Measurements from ENCODE around the gene MXRA5.
A peak's percentile ranks its signal among the peaks of the same experiment; 100 is the strongest.

The MXRA5 gene

DNA sequence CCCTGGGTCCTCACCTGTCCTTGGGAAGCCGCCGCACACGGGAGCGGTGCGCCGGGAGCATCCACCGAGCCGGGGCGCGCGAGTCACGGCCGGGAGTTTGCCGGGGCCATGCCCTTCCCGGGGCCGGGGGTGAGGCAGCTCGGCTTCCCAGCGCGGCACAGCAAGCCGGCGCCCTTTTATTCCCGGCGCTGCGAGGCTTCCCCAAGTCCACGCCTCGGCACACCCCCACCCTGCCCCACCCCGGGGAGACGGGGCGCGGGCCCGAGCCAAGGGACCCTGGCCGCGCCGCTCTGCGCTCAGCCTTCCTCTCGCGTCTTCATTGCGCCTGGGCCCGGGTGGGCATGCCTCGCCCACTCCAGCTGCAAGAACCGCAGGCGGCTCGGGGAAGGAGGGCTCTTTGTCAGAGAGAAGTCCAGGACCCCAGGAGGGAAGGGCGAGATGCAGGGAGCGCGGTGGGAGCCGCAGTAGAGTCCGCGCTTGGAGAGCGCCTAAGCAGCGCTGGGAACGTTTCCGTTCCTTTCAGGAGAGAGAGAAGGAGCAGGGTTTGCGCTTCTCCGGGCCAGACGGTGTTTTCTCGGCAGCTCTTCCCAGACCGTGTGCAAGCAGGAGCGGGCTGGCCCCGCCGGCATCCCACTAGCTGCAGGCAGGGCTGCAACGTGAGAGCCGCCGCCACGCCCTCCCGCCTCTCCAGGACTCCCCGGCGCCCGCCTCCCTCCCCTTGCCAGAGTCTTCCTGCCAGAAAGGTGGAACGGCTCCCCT, at the start of gene MXRA5:
Gene MXRA5 (minus strand): TSS at position 152 of the 759 bp plus-strand sequence. CDS start 2,819 bp downstream, outside the sequence.
- Histone ChIP-seq H3K36me3 (ENCODE audit: insufficient read depth, insufficient read length, low read length) (no peaks in the 10 kb centered on the region), H3K9ac (ENCODE audit: insufficient read length, low read depth) (peak within 1 kb of the TSS; percentile 67), H3K27me3 (ENCODE audit: insufficient read depth, insufficient read length) (peaks cover 53% of the 10 kb centered on the region), H3K4me1 (ENCODE audit: insufficient read depth, insufficient read length) (no peaks in the 10 kb centered on the region), H3K9me3 (ENCODE audit: insufficient read depth, low read length) (peaks cover 11% of the 10 kb centered on the region; the same call in 1 of the 2 replicates), H3K4me3 (ENCODE audit: insufficient read length, low read depth) (peak within 1 kb of the TSS; percentile 51)
- peak; percentile 47 for DNase-seq (ENCODE audit: low read depth, low spot score)
- TF ChIP-seq SUZ12 (IDR thresholded peaks at IDR 0.05; ENCODE audit: extremely low read depth, insufficient read depth, insufficient read length): no peak
- TF ChIP-seq YY1 (IDR thresholded peaks at IDR 0.05; ENCODE audit: insufficient read depth, insufficient read length): no peak
- no peak for TF ChIP-seq ZNF274 (IDR thresholded peaks at IDR 0.05; ENCODE audit: low read depth, low read length)

GRCh38 chrX:3393581-3394111, 47.2 kb upstream of the MXRA5 start:
- no peaks in the 10 kb centered on the region for H3K36me3 ChIP-seq (ENCODE audit: insufficient read depth, insufficient read length, low read length)
- no peak for DNase-seq (ENCODE audit: low read depth, low spot score)
- no peaks in the 10 kb centered on the region for H3K4me1 ChIP-seq (ENCODE audit: insufficient read depth, insufficient read length)
- no peak for TF ChIP-seq SUZ12 (IDR thresholded peaks at IDR 0.05; ENCODE audit: extremely low read depth, insufficient read depth, insufficient read length)
- no peak for TF ChIP-seq YY1 (IDR thresholded peaks at IDR 0.05; ENCODE audit: insufficient read depth, insufficient read length)
- TF ChIP-seq ZNF274 (IDR thresholded peaks at IDR 0.05; ENCODE audit: low read depth, low read length): no peak
- H3K9me3 ChIP-seq (ENCODE audit: insufficient read depth, low read length): no peaks in the 10 kb centered on the region
- H3K9ac ChIP-seq (ENCODE audit: insufficient read length, low read depth): no peak overlapping the region
- H3K27me3 ChIP-seq (ENCODE audit: insufficient read depth, insufficient read length): no peaks in the 10 kb centered on the region
- no peak overlapping the region for H3K4me3 ChIP-seq (ENCODE audit: insufficient read length, low read depth)

- Histone ChIP-seq H3K4me3 (ENCODE audit: insufficient read length, low read depth) (no peak overlapping the region), H3K9me3 (ENCODE audit: insufficient read depth, low read length) (no peaks in the 10 kb centered on the region), H3K36me3 (ENCODE audit: insufficient read depth, insufficient read length, low read length) (no peaks in the 10 kb centered on the region), H3K27me3 (ENCODE audit: insufficient read depth, insufficient read length) (no peaks in the 10 kb centered on the region), H3K4me1 (ENCODE audit: insufficient read depth, insufficient read length) (no peaks in the 10 kb centered on the region), H3K9ac (ENCODE audit: insufficient read length, low read depth) (no peak overlapping the region)
- DNase-seq (ENCODE audit: low read depth, low spot score): no peak
- TF ChIP-seq YY1 (IDR thresholded peaks at IDR 0.05; ENCODE audit: insufficient read depth, insufficient read length) (no peak), SUZ12 (IDR thresholded peaks at IDR 0.05; ENCODE audit: extremely low read depth, insufficient read depth, insufficient read length) (no peak), ZNF274 (IDR thresholded peaks at IDR 0.05; ENCODE audit: low read depth, low read length) (no peak)
Observed at GRCh38 chrX:3393178-3393577, 46.7 kb upstream of the MXRA5 start.

DNA sequence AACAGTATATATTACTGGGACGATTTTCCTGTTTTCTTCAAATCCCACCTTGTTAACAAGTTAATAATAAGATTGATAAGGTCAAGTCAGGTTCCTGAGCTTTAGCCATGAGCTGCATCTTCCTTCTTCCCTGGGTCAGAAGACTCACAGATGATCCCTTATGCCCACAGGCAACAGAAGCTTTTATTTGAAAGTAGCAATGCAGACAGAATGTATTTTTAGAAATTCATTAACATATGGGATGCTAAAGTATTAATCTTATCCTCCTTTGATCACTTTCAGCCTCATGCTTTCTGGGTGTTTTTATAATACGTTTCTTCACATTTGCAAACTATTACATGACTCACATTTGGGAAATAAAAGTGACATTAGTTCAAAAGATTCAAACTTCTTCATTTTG, 42.0 kb upstream of the MXRA5 start:
- no peaks in the 10 kb centered on the region for H3K9me3 ChIP-seq (ENCODE audit: insufficient read depth, low read length)
- H3K9ac ChIP-seq (ENCODE audit: insufficient read length, low read depth): no peak overlapping the region
- TF ChIP-seq ZNF274 (IDR thresholded peaks at IDR 0.05; ENCODE audit: low read depth, low read length): no peak
- no peak for TF ChIP-seq SUZ12 (IDR thresholded peaks at IDR 0.05; ENCODE audit: extremely low read depth, insufficient read depth, insufficient read length)
- no peak for TF ChIP-seq YY1 (IDR thresholded peaks at IDR 0.05; ENCODE audit: insufficient read depth, insufficient read length)
- DNase-seq (ENCODE audit: low read depth, low spot score): no peak
- no peaks in the 10 kb centered on the region for H3K36me3 ChIP-seq (ENCODE audit: insufficient read depth, insufficient read length, low read length)
- H3K4me3 ChIP-seq (ENCODE audit: insufficient read length, low read depth): no peak overlapping the region
- no peaks in the 10 kb centered on the region for H3K4me1 ChIP-seq (ENCODE audit: insufficient read depth, insufficient read length)
- H3K27me3 ChIP-seq (ENCODE audit: insufficient read depth, insufficient read length): no peaks in the 10 kb centered on the region

- no peak for DNase-seq (ENCODE audit: low read depth, low spot score)
- no peak overlapping the region for H3K9ac ChIP-seq (ENCODE audit: insufficient read length, low read depth)
- no peak overlapping the region for H3K4me3 ChIP-seq (ENCODE audit: insufficient read length, low read depth)
- no peaks in the 10 kb centered on the region for H3K27me3 ChIP-seq (ENCODE audit: insufficient read depth, insufficient read length)
- H3K4me1 ChIP-seq (ENCODE audit: insufficient read depth, insufficient read length): no peaks in the 10 kb centered on the region
- TF ChIP-seq SUZ12 (IDR thresholded peaks at IDR 0.05; ENCODE audit: extremely low read depth, insufficient read depth, insufficient read length) (no peak), YY1 (IDR thresholded peaks at IDR 0.05; ENCODE audit: insufficient read depth, insufficient read length) (no peak), ZNF274 (IDR thresholded peaks at IDR 0.05; ENCODE audit: low read depth, low read length) (no peak)
- no peaks in the 10 kb centered on the region for H3K36me3 ChIP-seq (ENCODE audit: insufficient read depth, insufficient read length, low read length)
- no peaks in the 10 kb centered on the region for H3K9me3 ChIP-seq (ENCODE audit: insufficient read depth, low read length)
Observed at GRCh38 chrX:3384327-3384726, 37.9 kb upstream of the MXRA5 start.

DNA sequence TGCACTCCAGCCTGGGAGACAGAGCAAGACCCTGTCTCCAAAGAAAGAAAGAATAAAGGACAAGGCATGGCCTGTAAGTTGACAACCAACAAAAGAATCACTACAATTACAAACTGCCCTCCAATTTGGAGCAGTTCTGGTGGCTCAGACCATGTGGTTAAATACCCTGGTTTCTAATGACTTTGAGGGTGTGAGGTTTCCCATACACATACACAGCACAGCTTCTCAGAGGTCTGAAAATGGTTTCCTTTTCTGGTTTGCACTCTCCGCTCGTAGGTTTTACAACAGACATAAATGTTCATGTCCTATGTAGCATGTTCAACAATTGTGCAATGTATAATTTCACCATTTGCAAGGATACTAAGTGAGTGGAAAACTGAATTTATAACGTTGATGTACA, 34.2 kb upstream of the MXRA5 start:
- no peak for DNase-seq (ENCODE audit: low read depth, low spot score)
- Histone ChIP-seq H3K9ac (ENCODE audit: insufficient read length, low read depth) (no peak overlapping the region), H3K36me3 (ENCODE audit: insufficient read depth, insufficient read length, low read length) (no peaks in the 10 kb centered on the region), H3K27me3 (ENCODE audit: insufficient read depth, insufficient read length) (no peaks in the 10 kb centered on the region), H3K4me3 (ENCODE audit: insufficient read length, low read depth) (no peak overlapping the region), H3K4me1 (ENCODE audit: insufficient read depth, insufficient read length) (no peaks in the 10 kb centered on the region), H3K9me3 (ENCODE audit: insufficient read depth, low read length) (no peaks in the 10 kb centered on the region)
- TF ChIP-seq YY1 (IDR thresholded peaks at IDR 0.05; ENCODE audit: insufficient read depth, insufficient read length) (no peak), ZNF274 (IDR thresholded peaks at IDR 0.05; ENCODE audit: low read depth, low read length) (no peak)

GRCh38 chrX:3379111-3379510, 32.7 kb upstream of the MXRA5 start:
- Histone ChIP-seq H3K9me3 (ENCODE audit: insufficient read depth, low read length) (no peaks in the 10 kb centered on the region), H3K4me1 (ENCODE audit: insufficient read depth, insufficient read length) (no peaks in the 10 kb centered on the region), H3K4me3 (ENCODE audit: insufficient read length, low read depth) (no peak overlapping the region), H3K27me3 (ENCODE audit: insufficient read depth, insufficient read length) (no peaks in the 10 kb centered on the region), H3K36me3 (ENCODE audit: insufficient read depth, insufficient read length, low read length) (no peaks in the 10 kb centered on the region), H3K9ac (ENCODE audit: insufficient read length, low read depth) (no peak overlapping the region)
- DNase-seq (ENCODE audit: low read depth, low spot score): no peak
- TF ChIP-seq SUZ12 (IDR thresholded peaks at IDR 0.05; ENCODE audit: extremely low read depth, insufficient read depth, insufficient read length) (no peak), YY1 (IDR thresholded peaks at IDR 0.05; ENCODE audit: insufficient read depth, insufficient read length) (no peak), ZNF274 (IDR thresholded peaks at IDR 0.05; ENCODE audit: low read depth, low read length) (no peak)
